Lower lobe of right lung (tissue), 2 donors: ENCODE data around the gene BICC1. TPM values are rescaled to one million over a fixed set of nuclear protein-coding genes. Genes with fewer than 3 reads are reported as not detected.

Experiments
- ATAC-seq, 2 donors: fragments of 200-7000 bp; cut with Tn5 transposase; one replicate each; pipeline ENCODE4 v1.9.1; 2020 to 2022; ENCODE audit warnings: mild to moderate bottlenecking in 2 of 2, moderate library complexity in 2 of 2
- DNase-seq: peaks from one replicate; pipeline ENCODE4 v3.0.0-alpha.2; 2020
- H3K27ac ChIP-seq: fragments of 200-600 bp; one replicate; pipeline ENCODE4 v1.8.0; 2022
- H3K27me3 ChIP-seq: fragments of 200-600 bp; one replicate; pipeline ENCODE4 v1.8.0; 2022; ENCODE audit warnings: low read depth
- H3K36me3 ChIP-seq: fragments of 200-600 bp; one replicate; pipeline ENCODE4 v1.8.0; 2022; ENCODE audit warnings: mild to moderate bottlenecking
- H3K4me1 ChIP-seq: fragments of 200-600 bp; one replicate; pipeline ENCODE4 v1.8.0; 2022
- H3K4me3 ChIP-seq: fragments of 200-600 bp; one replicate; pipeline ENCODE4 v1.8.0; 2022; ENCODE audit warnings: mild to moderate bottlenecking
- H3K9me3 ChIP-seq: fragments of 200-600 bp; one replicate; pipeline ENCODE4 v1.8.0; 2022
- intact Hi-C: fragments of 100-400 bp; cut with DNase I; formaldehyde crosslinking; loops from one replicate; pipeline ENCODE4 v1.11.0; 2022
- total RNA-seq: library from RNA; stranded (reverse); fragmentation: NEBNext Ultra II Directional; extraction: Animal tissue kit (Norgen Biotek cat#: 25700); gene quantifications from one replicate; pipeline ENCODE4 v1.2.1, GENCODE V29; 2021
- TF ChIP-seq, protein P1 (sequence below): fragments of 200-600 bp; IDR thresholded peaks from one replicate; pipeline ENCODE4 v1.8.0; 2022; ENCODE audit warnings: antibody characterized with exemption, mild to moderate bottlenecking
- donor health status: DM: no; HTN: yes; CAD: no; lungs with severe emphysema.

Gene BICC1
- total RNA-seq, 1 donor from 2014 or later, result 11.0 TPM

DNA sequence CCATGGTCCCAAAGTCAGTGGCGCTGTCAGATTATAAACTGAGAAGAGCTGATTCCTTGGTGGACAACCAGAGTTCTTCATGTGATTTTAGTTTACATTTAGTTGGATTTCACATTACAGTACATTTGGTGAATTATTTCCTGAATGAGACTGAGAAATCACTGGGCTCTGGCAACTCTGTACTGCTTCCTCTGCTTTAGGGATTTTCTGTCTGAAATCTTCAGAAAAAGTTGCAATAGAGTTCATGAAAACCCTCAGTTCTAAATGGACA is 242.6 kb downstream of the BICC1 start:
- Histone ChIP-seq H3K27ac (no peak overlapping the region), H3K36me3 (no peaks in the 10 kb centered on the region), H3K27me3 (no peaks in the 10 kb centered on the region), H3K4me3 (no peak overlapping the region), H3K9me3 (no peaks in the 10 kb centered on the region), H3K4me1 (no peaks in the 10 kb centered on the region)
- ATAC-seq, result no peak
- DNase-seq, result no peak
- TF ChIP-seq, protein P1, sequence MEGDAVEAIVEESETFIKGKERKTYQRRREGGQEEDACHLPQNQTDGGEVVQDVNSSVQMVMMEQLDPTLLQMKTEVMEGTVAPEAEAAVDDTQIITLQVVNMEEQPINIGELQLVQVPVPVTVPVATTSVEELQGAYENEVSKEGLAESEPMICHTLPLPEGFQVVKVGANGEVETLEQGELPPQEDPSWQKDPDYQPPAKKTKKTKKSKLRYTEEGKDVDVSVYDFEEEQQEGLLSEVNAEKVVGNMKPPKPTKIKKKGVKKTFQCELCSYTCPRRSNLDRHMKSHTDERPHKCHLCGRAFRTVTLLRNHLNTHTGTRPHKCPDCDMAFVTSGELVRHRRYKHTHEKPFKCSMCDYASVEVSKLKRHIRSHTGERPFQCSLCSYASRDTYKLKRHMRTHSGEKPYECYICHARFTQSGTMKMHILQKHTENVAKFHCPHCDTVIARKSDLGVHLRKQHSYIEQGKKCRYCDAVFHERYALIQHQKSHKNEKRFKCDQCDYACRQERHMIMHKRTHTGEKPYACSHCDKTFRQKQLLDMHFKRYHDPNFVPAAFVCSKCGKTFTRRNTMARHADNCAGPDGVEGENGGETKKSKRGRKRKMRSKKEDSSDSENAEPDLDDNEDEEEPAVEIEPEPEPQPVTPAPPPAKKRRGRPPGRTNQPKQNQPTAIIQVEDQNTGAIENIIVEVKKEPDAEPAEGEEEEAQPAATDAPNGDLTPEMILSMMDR, result no peak
- intact Hi-C loops, result no loop called here

DNA sequence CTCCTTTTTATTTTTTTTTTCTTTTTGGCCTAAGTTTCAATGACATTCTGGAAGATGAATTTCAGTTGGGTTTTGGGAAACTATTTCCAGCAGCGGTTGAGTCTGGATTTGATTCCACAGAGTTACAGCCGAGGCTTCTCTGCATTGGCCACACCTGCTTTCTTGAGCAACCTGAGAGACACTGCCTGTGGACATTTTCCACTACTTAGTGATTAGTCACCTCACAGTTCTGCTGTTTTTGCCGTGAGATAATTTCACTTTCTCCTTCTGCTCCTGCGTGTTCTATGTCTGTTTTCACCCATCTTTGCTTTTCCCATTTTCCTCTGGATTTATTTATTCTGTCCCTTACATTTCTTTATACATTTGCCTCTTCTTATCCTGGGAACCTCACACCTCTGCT is 243.0 kb downstream of the BICC1 start:
- TF ChIP-seq, protein P1, result no peak
- intact Hi-C loops, result no loop called here
- no peaks in the 10 kb centered on the region for H3K9me3 ChIP-seq
- no peaks in the 10 kb centered on the region for H3K27me3 ChIP-seq
- peak overlapping the region; percentile 19 for H3K27ac ChIP-seq
- no peak for DNase-seq
- ATAC-seq, result no peak
- no peaks in the 10 kb centered on the region for H3K4me1 ChIP-seq
- H3K36me3 ChIP-seq, result no peaks in the 10 kb centered on the region
- H3K4me3 ChIP-seq, result no peak overlapping the region

DNA sequence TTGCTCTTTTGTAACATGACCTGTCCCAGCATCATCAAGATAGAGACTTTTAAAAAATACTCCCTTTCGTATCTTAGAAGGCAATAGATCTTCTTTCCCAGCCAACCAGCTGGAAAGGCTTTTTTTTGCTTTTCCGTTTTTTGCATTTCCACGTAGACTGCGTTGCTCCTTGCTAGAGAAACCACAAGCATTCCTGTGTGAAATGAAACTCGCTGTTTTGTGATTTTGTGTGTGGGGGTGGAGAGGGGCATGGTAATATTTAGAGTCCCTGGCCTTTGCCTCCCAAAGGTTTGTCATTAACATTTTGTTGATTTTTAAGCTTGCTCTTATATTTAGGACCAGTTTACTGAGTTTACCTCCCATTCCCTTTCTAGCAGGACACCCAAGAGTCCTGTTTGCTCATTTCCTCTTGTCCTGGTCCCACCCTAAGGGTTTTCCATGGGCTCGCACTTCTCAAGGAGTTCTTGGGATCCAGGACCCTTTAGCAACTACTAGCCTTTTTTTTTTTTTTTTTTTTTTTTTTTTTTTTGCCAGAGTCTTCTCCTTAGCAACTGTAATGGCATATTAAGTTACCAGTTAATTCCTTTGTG is 243.6 kb downstream of the BICC1 start:
- H3K36me3 ChIP-seq, result no peaks in the 10 kb centered on the region
- peak overlapping the region; percentile 19 for H3K27ac ChIP-seq
- H3K4me3 ChIP-seq, result no peak overlapping the region
- ATAC-seq, result no peak
- DNase-seq, result no peak
- no peaks in the 10 kb centered on the region for H3K27me3 ChIP-seq
- TF ChIP-seq, protein P1, result no peak
- intact Hi-C loops, result no loop called here
- H3K9me3 ChIP-seq, result no peaks in the 10 kb centered on the region
- no peaks in the 10 kb centered on the region for H3K4me1 ChIP-seq

DNA sequence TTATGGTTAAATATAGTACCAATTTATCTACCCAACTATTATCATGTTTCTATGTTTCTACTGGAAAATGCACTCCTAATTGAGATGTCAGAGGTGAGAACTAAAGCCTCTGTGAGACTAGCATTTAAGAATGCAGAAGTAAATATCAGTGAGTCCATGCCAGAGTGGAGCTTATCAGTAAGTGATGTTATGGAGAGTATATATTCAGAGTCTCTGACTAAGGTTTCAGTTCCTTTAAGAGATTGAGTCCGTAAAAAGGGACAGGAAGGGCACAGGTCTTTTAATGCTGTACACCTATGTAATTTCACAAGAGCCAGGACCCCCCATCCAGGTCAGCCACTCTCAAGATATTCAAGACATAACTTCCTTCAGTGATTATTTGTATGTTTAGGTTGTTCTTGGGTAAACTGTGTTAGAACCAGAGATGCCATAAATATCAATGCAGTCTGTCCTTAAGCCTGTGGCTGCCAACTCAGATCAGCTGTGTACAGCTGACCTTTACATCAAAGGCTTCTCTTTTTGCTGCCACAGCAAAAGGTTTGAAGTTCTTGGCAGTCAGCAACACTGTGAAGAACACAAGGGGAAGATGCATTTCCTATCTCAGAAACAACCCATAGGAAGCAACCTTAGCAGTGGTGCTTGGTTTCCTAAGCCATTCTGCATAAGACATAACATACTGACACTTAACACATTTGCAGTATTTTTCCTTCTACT is 244.8 kb downstream of the BICC1 start:
- ATAC-seq (no peak), DNase-seq (no peak)
- Histone ChIP-seq H3K9me3 (no peaks in the 10 kb centered on the region), H3K27me3 (no peaks in the 10 kb centered on the region), H3K4me3 (no peak overlapping the region), H3K4me1 (no peaks in the 10 kb centered on the region), H3K27ac (no peak overlapping the region), H3K36me3 (no peaks in the 10 kb centered on the region)
- TF ChIP-seq, protein P1, result no peak
- intact Hi-C loops, result no loop called here

- TF ChIP-seq, protein P1, result no peak
- intact Hi-C loops, result no loop called here
- no peaks in the 10 kb centered on the region for H3K36me3 ChIP-seq
- no peak for DNase-seq
- H3K27me3 ChIP-seq, result no peaks in the 10 kb centered on the region
- no peaks in the 10 kb centered on the region for H3K9me3 ChIP-seq
- H3K4me3 ChIP-seq, result no peak overlapping the region
- no peak overlapping the region for H3K27ac ChIP-seq
- ATAC-seq, result no peak
- H3K4me1 ChIP-seq, result no peaks in the 10 kb centered on the region
Measured at GRCh38 chr10:58758321-58758720, 245.6 kb downstream of the BICC1 start.
